OCI-LY1 (cell line): Measurements from ENCODE around the gene SHKBP1.

Source experiments
- EZH2 ChIP-seq: fragments of 200-600 bp; sonication (generic), shearing (Covaris generic); IDR thresholded peaks from 2 replicates; pipeline ENCODE4 v1.8.0; 2017; ENCODE audit warnings: borderline replicate concordance, mixed run types, mild to moderate bottlenecking, antibody characterized with exemption, low read length, moderate library complexity, mixed read lengths
- TF ChIP-seq, protein P1 (sequence below): fragments of 200-600 bp; sonication (generic), shearing (Covaris generic); IDR thresholded peaks from 2 replicates; pipeline ENCODE4 v1.5.1; 2017; ENCODE audit warnings: mild to moderate bottlenecking, antibody characterized with exemption, low read length, moderate library complexity, mixed read lengths

DNA sequence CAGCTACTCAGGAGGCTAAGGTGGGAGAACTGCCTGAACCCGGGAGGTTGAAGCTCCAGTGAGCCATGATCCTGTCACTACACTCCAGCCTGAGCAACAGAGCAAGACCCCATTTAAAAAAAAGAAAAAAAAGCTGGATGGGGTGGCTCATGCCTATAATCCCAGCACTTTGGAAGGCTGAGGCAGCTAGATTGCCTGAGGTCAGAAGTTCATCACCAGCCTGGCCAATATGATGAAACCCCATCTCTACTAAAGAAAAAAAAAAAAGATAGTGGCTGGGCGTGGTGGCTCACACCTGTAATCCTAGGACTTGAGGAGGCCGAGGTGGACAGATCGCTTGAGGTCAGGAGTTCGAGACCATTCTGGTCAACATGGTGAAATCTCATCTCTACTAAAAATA lies 39.5 kb downstream of the SHKBP1 start:
- TF ChIP-seq EZH2 = no peak
- TF ChIP-seq, protein P1, sequence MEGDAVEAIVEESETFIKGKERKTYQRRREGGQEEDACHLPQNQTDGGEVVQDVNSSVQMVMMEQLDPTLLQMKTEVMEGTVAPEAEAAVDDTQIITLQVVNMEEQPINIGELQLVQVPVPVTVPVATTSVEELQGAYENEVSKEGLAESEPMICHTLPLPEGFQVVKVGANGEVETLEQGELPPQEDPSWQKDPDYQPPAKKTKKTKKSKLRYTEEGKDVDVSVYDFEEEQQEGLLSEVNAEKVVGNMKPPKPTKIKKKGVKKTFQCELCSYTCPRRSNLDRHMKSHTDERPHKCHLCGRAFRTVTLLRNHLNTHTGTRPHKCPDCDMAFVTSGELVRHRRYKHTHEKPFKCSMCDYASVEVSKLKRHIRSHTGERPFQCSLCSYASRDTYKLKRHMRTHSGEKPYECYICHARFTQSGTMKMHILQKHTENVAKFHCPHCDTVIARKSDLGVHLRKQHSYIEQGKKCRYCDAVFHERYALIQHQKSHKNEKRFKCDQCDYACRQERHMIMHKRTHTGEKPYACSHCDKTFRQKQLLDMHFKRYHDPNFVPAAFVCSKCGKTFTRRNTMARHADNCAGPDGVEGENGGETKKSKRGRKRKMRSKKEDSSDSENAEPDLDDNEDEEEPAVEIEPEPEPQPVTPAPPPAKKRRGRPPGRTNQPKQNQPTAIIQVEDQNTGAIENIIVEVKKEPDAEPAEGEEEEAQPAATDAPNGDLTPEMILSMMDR = no peak
